HTERT RPE-1 (cell line): ENCODE data around the gene EHBP1L1.

Experiments used
- in situ Hi-C: fragments of 300-500 bp; cut with MboI; formaldehyde crosslinking; loops from 4 replicates; pipeline ENCODE4 v1.14.3; 2020; ENCODE audit warnings: low sequenced_read_pairs

EHBP1L1 gene

DNA sequence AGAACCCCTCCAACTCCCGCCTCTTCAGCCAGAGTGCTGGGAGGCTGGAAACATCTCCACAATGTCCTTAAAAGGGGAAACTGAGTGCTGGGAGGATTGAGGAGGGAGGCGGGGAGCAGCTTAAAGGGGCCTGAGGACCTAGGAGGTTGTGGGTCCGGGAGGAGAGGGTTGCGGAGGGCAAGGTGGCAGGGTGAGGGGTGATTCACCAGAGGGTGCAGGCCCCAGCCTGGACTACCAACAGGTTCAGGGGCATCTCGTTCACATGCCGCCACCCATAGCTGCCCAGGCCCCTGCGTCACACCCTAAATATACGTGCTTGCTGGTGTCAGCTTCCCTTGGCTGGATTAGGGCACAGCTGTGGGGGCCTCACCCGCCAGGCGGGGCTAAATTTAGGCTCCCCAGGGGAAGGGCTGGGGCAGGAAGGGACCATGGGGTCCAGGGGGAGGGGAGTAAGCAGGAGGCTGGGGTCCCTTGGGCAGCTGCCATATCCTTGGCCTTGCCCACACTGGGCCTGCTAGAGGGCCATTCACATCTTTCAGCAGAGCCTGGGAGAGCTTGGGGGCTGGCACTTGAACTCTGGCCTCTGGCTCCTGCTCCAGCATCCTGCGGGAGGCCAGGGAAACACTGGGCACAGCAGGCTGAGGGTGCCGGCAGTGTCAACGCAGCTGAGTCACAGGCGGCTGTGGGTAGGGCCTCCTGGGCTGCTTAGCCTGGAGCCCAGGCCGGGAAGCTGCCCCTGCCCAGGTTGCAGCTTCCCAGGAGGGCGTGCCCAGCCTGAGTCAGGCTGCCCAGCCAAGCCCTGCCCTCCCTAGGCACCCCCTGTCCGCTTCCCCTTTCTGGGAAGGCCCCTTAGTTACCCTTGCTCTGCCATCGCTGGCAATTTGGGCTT, 1.3 kb downstream of the EHBP1L1 start:
- in situ Hi-C loops: no loop called here

GRCh38 chr11:65577756-65578109, 1.9 kb downstream of the EHBP1L1 start:
- in situ Hi-C loops: no loop called here

DNA sequence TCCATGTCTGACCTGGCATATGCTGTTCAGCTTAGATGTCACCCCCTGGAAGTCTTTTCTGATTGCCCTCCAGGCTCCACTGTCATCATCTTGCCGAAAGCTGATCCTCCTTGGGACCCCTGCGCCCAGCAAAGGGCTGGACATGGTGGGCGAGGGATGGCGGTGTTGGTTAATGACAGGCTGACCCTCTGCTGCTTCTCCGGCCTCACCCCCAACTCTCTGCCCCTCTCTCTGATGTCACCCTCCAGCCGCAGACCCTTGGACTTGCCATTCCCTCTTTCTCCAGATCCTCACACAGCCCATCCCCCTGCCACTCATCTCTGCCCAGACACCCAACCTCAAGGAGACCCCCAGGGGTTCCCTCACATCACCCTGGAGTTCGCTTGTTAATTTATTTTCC, 2.3 kb downstream of the EHBP1L1 start:
- in situ Hi-C loops: no loop called here

DNA sequence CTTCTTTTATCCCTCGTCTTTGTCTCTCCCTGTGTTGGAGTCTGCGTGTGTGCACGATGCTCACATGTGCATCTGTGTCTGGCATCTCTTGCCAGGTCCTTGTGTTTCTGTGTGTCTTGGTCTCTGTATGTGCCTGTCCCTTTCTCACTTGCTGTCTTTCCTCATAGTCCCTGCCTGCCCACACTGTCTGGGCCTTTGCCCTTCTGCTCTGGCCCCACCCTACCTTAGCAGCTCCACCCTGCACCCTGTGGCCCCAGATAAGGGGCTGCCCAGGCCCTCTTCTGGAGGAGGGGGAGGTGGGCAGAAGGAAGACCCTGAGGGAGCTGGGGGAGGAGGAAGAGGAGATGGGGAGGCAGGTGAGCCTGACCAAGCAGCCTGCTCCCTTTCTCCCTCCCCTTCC, 2.8 kb downstream of the EHBP1L1 start:
- in situ Hi-C loops: no loop called here

- in situ Hi-C loops: no loop called here
These were observed 3.4 kb downstream of the EHBP1L1 start for GRCh38 chr11:65579291-65579690.

- in situ Hi-C loops: no loop called here
These were observed 4.3 kb downstream of the EHBP1L1 start for GRCh38 chr11:65580031-65580692.

GRCh38 chr11:65580756-65581155, 4.9 kb downstream of the EHBP1L1 start:
- in situ Hi-C loops: no loop called here

DNA sequence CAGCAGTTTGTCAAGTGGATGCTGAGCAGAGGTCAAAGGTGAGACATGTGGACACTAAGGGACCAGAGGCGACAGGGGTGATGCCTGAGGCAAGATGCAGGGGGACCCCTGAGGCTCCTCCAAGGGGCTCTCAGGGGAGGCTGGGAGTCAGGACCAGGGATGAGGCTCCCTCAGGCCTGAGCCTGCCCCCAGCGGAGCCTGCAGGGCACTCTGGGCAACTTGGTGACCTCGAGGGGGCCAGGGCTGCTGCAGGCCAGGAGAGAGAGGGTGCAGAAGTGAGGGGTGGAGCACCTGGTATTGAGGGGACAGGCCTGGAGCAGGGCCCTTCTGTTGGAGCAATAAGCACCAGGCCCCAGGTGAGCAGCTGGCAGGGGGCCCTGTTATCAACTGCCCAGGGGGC, 6.1 kb downstream of the EHBP1L1 start:
- in situ Hi-C loops: no loop called here

DNA sequence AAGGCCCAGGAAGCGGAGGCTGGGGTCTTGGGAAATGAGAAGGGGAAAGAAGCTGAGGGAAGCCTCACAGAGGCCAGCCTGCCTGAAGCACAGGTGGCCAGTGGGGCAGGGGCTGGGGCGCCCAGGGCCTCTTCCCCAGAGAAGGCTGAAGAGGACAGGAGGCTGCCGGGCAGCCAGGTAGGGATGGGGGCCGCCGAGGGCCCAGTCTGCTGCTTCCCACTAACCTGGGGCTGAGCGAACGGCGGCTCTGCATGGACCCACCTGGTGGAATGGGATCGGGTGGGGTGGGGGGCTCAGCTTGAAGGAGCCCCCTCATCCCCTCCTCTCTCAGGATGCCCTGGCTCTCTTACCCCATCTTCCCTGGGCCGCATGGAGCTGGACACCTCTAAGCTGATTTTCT, 7.7 kb downstream of the EHBP1L1 start:
- in situ Hi-C loops: no loop called here

GRCh38 chr11:65584106-65584505, 8.3 kb downstream of the EHBP1L1 start:
- in situ Hi-C loops: no loop called here

- in situ Hi-C loops: no loop called here
These were observed 8.9 kb downstream of the EHBP1L1 start for GRCh38 chr11:65584723-65585171.

DNA sequence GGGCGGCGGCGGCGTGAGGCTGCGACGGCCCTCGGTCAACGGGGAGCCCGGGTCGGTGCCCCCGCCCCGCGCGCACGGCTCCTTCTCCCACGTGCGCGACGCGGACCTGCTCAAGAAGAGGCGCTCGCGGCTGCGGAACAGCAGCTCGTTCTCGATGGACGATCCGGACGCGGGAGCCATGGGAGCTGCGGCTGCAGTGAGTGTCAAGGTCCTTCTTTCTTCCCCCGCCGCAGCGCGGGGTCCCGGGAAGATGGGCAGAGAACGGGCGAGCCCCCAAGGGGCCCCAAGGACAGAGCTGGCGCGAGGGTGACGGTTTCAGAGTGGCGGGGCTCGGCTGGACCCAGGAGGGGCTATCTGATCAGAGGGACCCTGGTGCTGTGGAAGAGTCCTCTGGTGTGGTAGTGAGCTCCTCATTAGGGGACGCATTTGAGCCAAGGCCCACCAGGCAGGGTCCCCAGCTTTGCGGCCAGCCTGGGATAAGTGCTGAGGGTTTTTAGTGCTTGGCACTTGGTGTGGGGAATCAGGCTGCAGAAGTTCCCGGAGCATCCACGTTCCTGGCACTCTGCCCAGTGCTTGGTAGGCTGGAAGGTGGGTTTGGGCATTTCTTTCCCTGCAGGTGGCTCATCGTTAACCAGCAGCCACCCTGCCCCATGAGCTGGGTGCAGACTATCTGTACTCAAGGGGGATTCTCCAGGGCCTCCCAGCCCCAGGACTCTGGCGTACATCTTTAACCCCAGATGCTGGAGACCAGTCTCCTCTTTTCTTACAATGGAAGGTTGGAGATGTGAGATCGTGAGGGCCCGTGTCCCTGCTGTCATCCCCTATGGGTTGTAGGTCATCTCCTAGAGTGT, 9.8 kb downstream of the EHBP1L1 start:
- in situ Hi-C loops: no loop called here

DNA sequence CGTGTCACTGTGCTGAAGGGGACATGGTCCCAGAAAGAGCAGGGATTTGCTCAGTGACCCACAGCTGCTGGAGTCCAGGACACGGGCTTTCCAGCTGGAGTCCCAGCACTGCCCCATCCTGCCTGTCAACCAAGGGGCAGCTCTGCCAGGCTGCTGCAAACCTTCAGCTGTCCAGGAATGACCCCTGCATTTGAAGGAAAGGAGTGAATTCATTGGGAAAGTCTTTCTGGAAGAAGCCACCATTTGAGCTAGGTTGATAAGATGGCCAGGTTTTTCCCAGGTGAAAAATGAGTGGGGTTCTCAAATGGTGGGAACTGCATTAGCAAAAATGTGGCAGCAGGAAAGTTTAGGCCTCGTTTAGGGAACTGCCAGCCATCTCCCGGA, 10.4 kb downstream of the EHBP1L1 start:
- in situ Hi-C loops: no loop called here

DNA sequence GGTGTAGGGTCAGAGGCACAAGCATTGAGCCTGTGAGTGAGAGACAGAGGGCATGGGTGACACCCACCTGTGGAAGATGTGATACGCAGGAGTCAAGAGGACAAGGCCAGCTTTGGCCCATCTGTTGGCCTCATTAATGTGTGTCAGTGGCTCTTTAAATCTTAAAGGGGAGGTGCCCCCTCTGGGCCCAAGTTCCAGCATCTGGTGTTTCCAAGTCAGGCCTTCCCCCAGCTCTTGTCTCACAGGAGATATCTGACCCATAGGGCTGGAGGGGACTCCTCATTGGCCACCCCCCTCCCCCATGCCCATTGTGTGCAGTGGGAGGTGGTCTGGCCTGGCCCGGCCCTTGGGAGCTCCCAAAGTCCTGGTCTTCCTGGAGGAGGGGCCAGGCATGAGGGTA, 10.8 kb downstream of the EHBP1L1 start:
- in situ Hi-C loops: no loop called here

- in situ Hi-C loops: no loop called here
These were observed 12.6 kb downstream of the EHBP1L1 start for GRCh38 chr11:65588199-65589054.

DNA sequence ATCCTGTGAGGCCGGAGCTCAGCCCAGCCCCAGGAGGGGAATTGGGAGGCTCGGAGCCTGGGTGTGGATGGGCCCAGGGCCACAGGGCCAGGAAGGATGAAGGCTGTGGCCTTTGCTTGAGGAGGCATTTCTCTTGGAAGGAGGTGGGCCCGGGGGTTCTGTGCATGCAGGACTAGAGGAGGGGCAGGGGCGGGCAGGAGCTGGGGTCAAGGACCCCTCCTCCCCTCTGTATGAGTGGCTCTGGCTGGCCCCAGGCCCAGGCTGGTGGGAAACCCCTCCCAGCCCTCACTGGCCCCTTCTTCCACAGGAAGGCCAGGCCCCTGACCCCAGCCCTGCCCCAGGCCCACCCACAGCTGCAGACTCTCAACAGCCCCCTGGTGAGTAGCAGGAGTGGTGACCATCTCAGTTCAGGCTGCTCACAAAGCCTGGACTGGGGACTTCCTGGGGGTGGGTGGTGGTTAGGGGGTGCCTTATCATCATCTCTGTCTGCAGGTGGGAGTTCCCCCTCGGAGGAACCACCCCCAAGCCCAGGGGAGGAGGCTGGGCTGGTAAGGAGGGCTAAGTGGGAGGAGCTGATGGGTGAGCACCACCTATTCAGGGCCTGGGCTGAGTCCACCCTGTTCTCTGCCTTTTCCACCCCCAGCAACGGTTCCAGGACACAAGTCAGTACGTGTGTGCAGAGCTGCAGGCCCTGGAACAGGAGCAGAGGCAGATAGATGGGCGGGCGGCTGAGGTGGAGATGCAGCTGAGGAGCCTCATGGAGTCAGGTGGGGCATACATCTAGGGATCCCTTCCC, 13.8 kb downstream of the EHBP1L1 start:
- in situ Hi-C loops: no loop called here

DNA sequence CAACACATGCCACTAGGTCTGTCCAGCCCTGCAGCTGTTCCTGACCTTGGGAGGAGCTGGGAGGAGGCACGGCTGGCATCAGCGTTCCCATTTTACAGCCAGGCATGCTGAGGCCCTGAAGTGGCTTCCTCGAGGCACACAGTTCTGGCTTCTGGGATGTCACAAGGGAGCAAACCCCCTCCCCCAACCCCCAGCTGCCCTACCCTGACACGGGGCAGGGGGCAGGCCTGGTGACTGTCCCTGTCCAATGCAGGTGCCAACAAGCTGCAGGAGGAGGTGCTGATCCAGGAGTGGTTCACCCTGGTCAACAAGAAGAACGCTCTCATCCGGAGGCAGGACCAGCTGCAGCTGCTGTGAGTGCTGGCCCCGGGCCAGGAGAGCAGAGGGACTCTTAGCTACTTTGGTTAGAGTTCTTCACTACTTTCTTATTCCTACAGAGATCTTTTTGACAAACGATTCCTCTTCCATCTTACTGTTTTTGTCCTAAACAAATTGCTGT, 14.4 kb downstream of the EHBP1L1 start:
- in situ Hi-C loops: no loop called here

- in situ Hi-C loops: no loop called here
These were observed 16.3 kb downstream of the EHBP1L1 start for GRCh38 chr11:65591939-65592857.
